HG02870 (cell line): Measurements from ENCODE around the gene PIEZO1.

Source experiments
- ATAC-seq: cut with Tn5 transposase; IDR thresholded peaks from one replicate; pipeline ENCODE4 v1.9.1; 2021; ENCODE audit warnings: mild to moderate bottlenecking, moderate library complexity; ENCODE audit not compliant: unreplicated experiment

Gene PIEZO1

GRCh38 chr16:88754912-88755744 lies 29.9 kb downstream of the PIEZO1 start:
- no peak for ATAC-seq

DNA sequence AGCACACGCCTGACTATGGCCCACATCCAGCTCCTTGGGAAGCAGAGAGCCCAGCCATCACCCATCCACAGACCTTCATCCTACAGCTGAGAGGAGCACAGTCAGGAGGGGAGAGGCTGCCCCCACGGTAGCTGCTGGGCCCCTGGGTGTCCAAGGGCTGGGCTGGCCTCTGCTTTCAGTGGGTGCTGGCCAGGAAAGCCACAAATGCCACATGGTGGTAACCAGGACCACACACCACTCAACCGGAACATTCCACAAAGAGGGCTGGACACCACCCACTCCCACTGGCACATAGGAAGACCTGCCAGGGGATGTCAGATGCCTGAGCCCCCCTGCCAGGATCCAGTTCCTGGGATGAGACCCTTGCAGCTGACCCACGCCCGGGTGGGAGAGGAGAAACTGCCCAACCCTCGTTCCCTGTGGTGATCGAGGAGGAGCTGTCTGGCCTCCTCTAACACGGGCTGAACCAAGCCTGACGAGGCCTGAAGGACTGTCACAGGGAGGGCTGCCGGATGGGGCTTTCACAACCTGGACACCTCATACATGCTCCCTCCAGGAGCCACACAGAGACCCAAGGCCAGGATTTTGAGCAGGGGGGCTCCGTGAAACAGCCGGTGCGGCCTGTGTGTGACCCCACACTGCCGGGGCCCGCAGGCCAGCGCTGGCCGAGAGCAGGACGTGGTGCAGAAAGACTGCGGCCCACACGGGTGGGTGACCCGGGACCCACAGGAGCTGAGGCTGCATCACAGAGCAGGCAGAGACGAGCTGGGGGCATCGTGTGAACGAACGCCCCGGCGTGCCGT lies 30.7 kb downstream of the PIEZO1 start:
- ATAC-seq = no peak

DNA sequence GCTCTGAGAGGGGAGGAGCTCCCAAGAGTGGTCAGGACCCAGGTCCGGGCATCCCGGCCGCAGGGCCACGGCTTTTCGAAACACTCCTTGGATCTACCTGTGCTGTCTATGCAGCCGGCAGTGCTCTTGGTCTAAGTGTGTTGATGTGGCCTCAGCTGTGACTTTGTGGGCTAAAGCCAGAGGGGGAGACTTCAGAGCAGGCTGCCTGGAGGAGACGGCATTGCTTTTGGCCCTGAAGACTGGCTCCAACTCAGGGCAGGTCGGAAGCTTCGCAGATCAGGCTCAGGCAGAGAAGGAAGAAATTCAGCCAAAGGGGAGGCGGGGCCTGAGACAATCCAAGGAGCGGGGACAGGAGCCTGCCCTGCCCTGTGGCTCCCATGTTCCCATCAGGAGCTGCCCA lies 31.4 kb downstream of the PIEZO1 start:
- no peak for ATAC-seq

- ATAC-seq = no peak
Measured at GRCh38 chr16:88753191-88753590, 31.8 kb downstream of the PIEZO1 start.

- no peak for ATAC-seq
Measured at GRCh38 chr16:88752386-88753002, 32.5 kb downstream of the PIEZO1 start.

DNA sequence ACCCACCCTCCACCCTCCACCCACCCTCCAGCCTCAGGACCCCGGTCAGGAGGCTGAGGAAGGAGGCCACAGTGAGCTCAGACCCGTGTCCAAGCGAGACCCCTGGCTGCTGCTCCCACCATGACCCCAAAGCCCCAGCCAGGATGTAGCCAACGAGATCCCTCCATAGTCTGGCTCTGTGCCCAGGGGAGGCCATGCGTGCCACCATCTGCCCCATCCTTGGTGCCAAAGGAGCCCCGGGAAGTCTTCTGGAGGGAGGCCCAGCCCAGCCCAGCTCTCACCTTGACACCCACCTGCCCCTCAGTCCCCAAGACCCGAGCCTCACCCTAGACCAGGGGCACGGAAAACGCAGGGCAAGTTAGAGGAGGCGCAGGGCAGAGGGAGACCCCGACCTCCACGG lies 34.2 kb downstream of the PIEZO1 start:
- ATAC-seq = no peak

GRCh38 chr16:88749358-88749757 lies 35.7 kb downstream of the PIEZO1 start:
- no peak for ATAC-seq

- no peak for ATAC-seq
Measured at GRCh38 chr16:88748364-88748763, 36.7 kb downstream of the PIEZO1 start.

- ATAC-seq = no peak
Measured at GRCh38 chr16:88747588-88748301, 37.3 kb downstream of the PIEZO1 start.

DNA sequence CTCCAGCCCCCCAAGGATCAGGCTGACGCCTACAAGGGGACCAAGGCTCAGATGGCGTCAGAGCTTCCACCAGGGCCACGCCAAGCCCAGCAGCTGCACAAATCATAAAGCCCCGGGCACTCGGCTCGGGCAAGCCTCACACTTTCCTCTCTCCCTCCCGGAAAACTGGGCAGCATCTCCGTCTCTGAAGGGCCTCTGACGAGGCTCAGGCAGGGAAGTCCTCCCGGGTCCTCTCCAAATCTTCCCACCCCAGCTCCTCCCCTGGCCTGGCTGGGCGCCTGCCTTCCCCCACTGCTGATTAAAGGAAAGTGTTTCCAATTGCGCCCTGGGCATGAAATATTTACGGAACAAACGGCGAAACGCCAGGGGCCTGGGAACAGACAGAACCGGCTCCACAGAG lies 38.5 kb downstream of the PIEZO1 start:
- ATAC-seq = no peak

DNA sequence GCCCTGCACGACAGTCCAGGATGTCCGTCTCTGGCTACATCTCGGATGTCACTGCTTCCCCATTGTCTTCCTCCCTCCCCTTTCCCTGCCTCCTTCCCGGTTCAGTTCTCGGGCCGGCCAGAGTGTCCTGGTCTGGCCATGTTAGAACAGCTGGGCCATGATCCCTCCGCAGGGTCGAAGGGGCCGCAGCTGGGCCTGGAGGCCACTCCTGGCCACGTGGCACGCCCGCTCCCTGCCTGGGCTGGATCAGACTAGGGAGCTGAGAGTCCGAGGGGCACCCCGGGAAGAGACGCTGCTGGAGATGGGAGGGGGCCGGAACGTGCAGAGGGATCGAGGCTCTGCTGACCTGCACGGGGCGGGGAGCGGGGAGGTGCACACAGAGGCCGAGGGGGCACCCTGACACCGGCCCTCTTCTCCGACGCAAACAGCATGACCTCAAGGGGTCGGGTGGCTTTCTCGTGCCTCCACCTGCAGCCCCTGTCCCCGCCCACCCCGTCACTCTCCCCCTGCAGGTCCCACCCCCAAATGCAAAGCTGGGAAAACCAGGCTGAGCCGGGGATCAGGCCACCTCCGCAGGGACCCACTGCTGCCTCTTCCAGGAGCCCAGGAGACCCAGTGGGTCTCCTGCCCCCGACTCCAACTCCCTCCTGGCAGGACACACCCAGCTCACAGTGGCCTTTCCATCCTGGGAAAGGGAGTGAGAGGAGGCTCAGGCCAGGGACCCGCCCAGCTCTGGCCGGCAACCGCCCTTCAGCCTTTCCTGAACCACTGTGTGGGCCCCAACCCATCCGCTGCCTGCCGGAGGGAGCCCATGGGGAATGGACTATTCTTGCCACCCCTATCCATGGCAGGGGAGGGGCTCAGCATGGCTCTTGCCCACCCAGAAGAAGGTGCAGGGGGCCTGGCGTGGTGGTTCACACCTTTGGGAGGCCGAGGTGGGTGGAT lies 40.2 kb downstream of the PIEZO1 start:
- no peak for ATAC-seq

DNA sequence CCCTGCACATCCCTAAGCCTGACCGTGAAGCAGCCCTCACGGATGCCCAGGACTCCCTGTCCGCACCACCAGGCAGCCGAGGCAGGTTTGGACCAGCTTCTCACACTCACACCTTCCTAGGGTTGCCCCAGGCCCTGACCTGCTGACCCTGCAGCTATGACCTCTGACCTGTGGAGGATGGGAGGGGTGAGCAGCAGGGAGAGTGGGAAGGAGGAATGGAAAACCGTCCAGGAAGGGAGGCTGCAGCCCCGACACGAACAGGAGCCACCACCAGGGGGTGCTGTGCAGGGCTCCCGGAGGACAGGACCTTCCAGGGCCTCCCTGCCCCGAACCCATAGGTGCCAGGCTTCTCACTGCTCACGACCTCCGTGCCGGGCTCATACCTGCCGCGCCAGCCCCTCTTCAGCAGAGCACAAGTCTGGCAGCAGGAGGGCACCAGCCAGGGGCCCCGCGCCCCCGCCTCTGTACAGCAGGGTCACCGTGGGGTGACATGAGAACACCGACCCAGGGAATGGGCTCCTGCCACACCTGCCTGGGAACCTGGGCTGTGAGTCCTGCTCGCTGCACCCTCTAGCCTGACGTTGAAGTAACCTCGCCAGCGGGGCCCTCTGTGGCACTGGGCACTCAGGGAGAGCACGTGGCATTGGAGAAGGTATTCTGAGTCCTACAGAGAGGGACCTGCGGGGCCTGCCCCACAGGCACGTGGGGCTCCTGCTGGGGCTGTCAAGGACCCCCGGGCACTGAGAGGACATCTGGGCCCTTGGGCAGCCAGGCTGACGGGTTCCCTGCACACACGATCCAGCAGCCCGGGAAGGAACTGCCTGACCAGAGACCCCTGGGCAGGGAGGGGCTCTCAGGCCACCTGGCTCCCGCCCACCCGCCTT lies 41.1 kb downstream of the PIEZO1 start:
- no peak for ATAC-seq

DNA sequence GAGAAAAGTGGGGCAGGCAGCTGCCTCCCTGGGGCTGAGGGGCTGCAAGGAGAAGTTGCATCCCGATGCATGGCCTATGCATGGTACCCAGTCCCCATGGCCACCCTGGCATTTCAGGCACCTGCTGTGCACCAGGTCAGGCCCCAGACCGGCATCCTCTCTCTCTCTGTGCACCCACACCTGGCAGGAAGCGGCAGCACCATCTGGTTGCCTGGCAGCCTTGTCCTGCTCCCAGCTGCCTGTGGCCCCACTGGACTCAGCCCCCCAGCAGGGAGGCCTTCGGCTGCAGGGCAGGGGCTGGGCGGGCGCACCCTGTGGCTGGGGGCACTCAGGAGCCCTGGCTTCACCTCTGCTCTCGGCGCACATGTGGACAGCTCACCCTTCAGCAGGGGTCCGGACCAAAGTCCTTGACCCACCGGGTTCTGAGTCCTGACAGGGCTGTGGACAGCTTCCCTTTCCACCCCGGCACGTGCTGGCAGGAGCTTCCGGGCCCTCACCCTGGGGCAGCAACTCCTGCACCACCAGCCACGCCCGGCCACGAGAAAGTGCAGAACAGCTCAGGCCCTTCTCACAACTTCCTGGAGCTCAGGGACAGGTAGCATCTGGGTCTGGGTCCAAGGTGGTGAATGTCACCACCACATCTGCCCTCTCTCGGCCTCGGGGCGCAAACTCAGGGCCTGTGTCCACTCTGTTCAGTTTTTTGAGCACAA lies 42.0 kb downstream of the PIEZO1 start:
- no peak for ATAC-seq

DNA sequence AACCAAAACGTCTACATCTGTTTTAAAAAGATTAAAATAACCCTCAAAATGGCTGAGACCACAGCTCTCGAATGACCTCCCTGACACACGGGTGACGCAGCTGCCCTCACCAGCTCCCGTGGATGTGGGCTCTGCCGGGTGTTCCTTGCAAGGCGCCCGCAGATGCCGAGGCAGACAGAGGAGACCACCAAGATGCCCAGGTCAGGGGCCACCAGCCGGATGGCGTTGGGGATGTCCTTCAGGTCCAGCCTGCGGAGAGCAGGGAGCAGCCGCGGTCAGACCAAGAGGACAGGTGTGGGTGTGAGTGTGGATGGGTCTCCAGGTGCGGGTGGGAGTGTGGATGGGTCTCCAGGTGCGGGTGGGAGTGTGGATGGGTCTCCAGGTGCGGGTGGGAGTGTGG lies 43.7 kb downstream of the PIEZO1 start:
- ATAC-seq = no peak

GRCh38 chr16:88740727-88741055 lies 44.3 kb downstream of the PIEZO1 start:
- no peak for ATAC-seq

DNA sequence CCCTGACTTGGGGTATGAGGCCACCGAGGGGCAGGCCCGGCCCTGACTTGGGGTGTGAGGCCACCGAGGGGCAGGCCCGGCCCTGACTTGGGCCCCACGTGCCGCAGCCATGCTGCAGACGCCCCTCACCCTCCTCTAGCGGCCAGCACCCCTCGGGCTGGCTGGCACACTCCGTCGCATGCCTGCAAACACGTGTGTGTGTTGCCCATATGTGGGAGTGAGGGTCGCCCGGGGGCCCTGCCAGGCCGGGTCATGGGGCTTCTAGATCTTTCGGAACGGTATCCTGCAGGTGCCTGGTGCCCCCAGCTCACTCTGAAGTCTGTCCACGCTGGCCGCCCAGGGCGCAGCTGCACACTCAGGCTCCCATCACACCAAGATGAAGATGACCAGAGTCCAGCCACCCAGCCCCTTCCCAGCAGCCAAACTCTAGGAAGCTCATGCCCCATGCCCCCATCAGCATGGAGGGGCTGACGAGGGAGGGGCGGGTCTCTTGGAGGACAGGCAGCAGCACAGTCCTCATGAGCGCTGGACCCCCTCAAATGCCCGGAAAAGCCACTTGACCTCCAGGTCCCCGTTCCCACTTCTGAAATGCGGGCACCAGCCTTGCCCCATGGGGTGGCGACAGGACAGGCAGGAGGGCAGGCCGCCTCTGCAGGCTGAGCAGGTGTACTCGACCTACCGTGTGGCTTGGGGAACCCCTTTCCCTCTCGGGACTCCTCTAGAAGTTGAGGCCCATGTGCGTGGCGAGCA lies 44.9 kb downstream of the PIEZO1 start:
- no peak for ATAC-seq

GRCh38 chr16:88739139-88739976 lies 45.7 kb downstream of the PIEZO1 start:
- ATAC-seq = no peak
